ENCODE measurements around the gene PANK2. TPM values are rescaled to one million over a fixed set of nuclear protein-coding genes. Genes with fewer than 3 reads are reported as not detected.

The PANK2 gene
- total RNA-seq, 1 donor from 2014 or later, result 40.3 TPM

- Histone ChIP-seq H3K36me3 (ENCODE audit: control insufficient read depth, insufficient read depth, low read length) (no peaks in the 10 kb centered on the region), H3K4me3 (ENCODE audit: low read depth, low read length) (no peak overlapping the region), H3K27me3 (ENCODE audit: control insufficient read depth, insufficient read depth, low read length) (no peaks in the 10 kb centered on the region)
- no peak for DNase-seq (ENCODE audit: low read depth)
- no peak for FAIRE-seq
- TF ChIP-seq CTCF (IDR thresholded peaks at IDR 0.05; ENCODE audit: insufficient read depth, low read length, severe bottlenecking), result no peak
Observed at GRCh38 chr20:3973705-3974104, 84.5 kb downstream of the PANK2 start.

- no peaks in the 10 kb centered on the region for H3K36me3 ChIP-seq (ENCODE audit: control insufficient read depth, insufficient read depth, low read length)
- no peak for FAIRE-seq
- no peaks in the 10 kb centered on the region for H3K27me3 ChIP-seq (ENCODE audit: control insufficient read depth, insufficient read depth, low read length)
- no peak for DNase-seq (ENCODE audit: low read depth)
- no peak for TF ChIP-seq CTCF (IDR thresholded peaks at IDR 0.05; ENCODE audit: insufficient read depth, low read length, severe bottlenecking)
- no peak overlapping the region for H3K4me3 ChIP-seq (ENCODE audit: low read depth, low read length)
Observed at GRCh38 chr20:3976511-3976910, 87.3 kb downstream of the PANK2 start.

Other genes with a start within 250 kb of the PANK2 start
- not detected in 2 replicates for gene GFRA4, start 226.0 kb upstream of the PANK2 start, total RNA-seq
- under 0.01 and 0.53 TPM in 2 replicates for gene ADAM33, start 207.4 kb upstream of the PANK2 start, total RNA-seq
- not detected in 2 replicates for gene SIGLEC1, start 176.8 kb upstream of the PANK2 start, total RNA-seq
- gene HSPA12B, start 156.7 kb upstream of the PANK2 start, total RNA-seq, result not detected in 2 replicates
- 15.0 and 15.4 TPM in 2 replicates for gene ADISSP, start 121.6 kb upstream of the PANK2 start, total RNA-seq
- gene SPEF1, start 107.9 kb upstream of the PANK2 start, total RNA-seq, result under 0.01 TPM in 1 of 2 replicates, not detected in the other
- 67.8 and 87.4 TPM in 2 replicates for gene CENPB, start 102.6 kb upstream of the PANK2 start, total RNA-seq
- gene CDC25B, start 93.1 kb upstream of the PANK2 start, total RNA-seq, result 7.6 and 17.9 TPM in 2 replicates
- 9.5 and 12.4 TPM in 2 replicates for gene AP5S1, start 68.8 kb upstream of the PANK2 start, total RNA-seq
- 9.7 and 9.9 TPM in 2 replicates for gene MAVS, start 42.6 kb upstream of the PANK2 start, total RNA-seq
- 1.3 and 2.3 TPM in 2 replicates for gene RNF24, start 126.2 kb downstream of the PANK2 start, total RNA-seq